Fibroblast of lung (primary cell): ENCODE data around the gene CFAP61. TPM values are rescaled to one million over a fixed set of nuclear protein-coding genes. Genes with fewer than 3 reads are reported as not detected.

Experiments
- DNase-seq, 2 donors: peaks; one replicate each; pipeline versions ENCODE4 v3.0.0 to v3.0.0-alpha.2; 2010; ENCODE audit warnings: low read depth in 2 of 2
- H2AFZ ChIP-seq: 2 replicates; pipeline ENCODE4 v1.5.1; 2012; ENCODE audit warnings: low read length, control low read depth, inconsistent platforms
- H3K27ac ChIP-seq: 2 replicates; pipeline ENCODE4 v1.5.1; 2011; ENCODE audit warnings: low read length, control low read depth; ENCODE audit not compliant: insufficient read depth
- H3K27me3 ChIP-seq: 2 replicates; pipeline ENCODE4 v1.5.1; 2011; ENCODE audit warnings: mild to moderate bottlenecking, low read length; ENCODE audit not compliant: control insufficient read depth, insufficient read depth
- H3K36me3 ChIP-seq: 2 replicates; pipeline ENCODE4 v1.5.1; 2011; ENCODE audit warnings: low read length; ENCODE audit not compliant: control insufficient read depth, insufficient read depth
- H3K4me1 ChIP-seq: 2 replicates; pipeline ENCODE4 v1.5.1; 2011; ENCODE audit warnings: low read length; ENCODE audit not compliant: control insufficient read depth, insufficient read depth; ENCODE audit errors: extremely low read depth
- H3K4me2 ChIP-seq: 2 replicates; pipeline ENCODE4 v1.5.1; 2011; ENCODE audit warnings: low read length, control low read depth; ENCODE audit not compliant: insufficient read depth; ENCODE audit errors: extremely low read depth
- H3K4me3 ChIP-seq, 4 experiments: fragments of 200-600 bp in 1 of 4; sonication (generic) in 1 of 4; replicated peaks in 1 of 4; 2 replicates each; pipeline ENCODE4 v1.5.1; 2011 to 2016; ENCODE audit warnings: low read length in 4 of 4, low read depth in 3 of 4, mild to moderate bottlenecking in 3 of 4, control low read depth in 2 of 4, inconsistent platforms in 1 of 4, mixed read lengths in 1 of 4; ENCODE audit not compliant: insufficient read depth in 1 of 4; ENCODE audit errors: control extremely low read depth in 1 of 4
- H3K79me2 ChIP-seq: 2 replicates; pipeline ENCODE4 v1.5.1; 2012; ENCODE audit warnings: mild to moderate bottlenecking, low read length, inconsistent platforms; ENCODE audit not compliant: control insufficient read depth, insufficient read depth
- H3K9ac ChIP-seq: 2 replicates; pipeline ENCODE4 v1.5.1; 2011; ENCODE audit warnings: mild to moderate bottlenecking, low read length, control low read depth; ENCODE audit not compliant: insufficient read depth
- H3K9me3 ChIP-seq: 2 replicates; pipeline ENCODE4 v1.5.1; 2012; ENCODE audit warnings: low read depth, low read length; ENCODE audit not compliant: control insufficient read depth, insufficient read depth
- H4K20me1 ChIP-seq: 2 replicates; pipeline ENCODE4 v1.5.1; 2011; ENCODE audit warnings: low read length; ENCODE audit not compliant: control insufficient read depth, insufficient read depth; ENCODE audit errors: extremely low read depth
- EZH2 ChIP-seq: IDR thresholded peaks from 2 replicates; pipeline ENCODE4 v1.5.1; 2012; ENCODE audit warnings: low read length, control low read depth, mild to moderate bottlenecking; ENCODE audit errors: missing control alignments
- polyA plus RNA-seq, 2 donors: library from polyadenylated mRNA; depleted of rRNA in 1 of 2; stranded (reverse) in 1 of 2; unstranded in 1 of 2; fragments of >200 nt; gene quantifications; 2 replicates each; pipeline ENCODE4 v1.2.1, GENCODE V29; 2011 to 2012; ENCODE audit warnings: missing spikeins in 1 of 2
- total RNA-seq: library from RNA; depleted of rRNA; stranded (reverse); fragments of >200 nt; gene quantifications from 2 replicates; pipeline ENCODE4 v1.2.1, GENCODE V29; 2014
- TF ChIP-seq, protein P1 (sequence below), 2 donors: IDR thresholded peaks in 1 of 2; conservative IDR thresholded peaks in 1 of 2; 1 replicate in 1 of 2; 2 replicates in 1 of 2; pipeline ENCODE4 v1.5.1; 2011 to 2012; ENCODE audit warnings: low read length in 2 of 2, control low read depth in 1 of 2, inconsistent platforms in 1 of 2, low read depth in 1 of 2, mild to moderate bottlenecking in 1 of 2

Gene CFAP61
- total and polyA plus RNA-seq, 2 donors (not counting 1 experiment from before 2014, with no cell fraction given) = not detected

GRCh38 chr20:20364593-20365479 lies 312.5 kb downstream of the CFAP61 start:
- Histone ChIP-seq H3K4me3 (no peak overlapping the region), H3K9me3 (no peaks in the 10 kb centered on the region)
- DNase-seq = no peak

GRCh38 chr20:20365480-20366161 lies 313.3 kb downstream of the CFAP61 start:
- Histone ChIP-seq H3K4me1 (no peaks in the 10 kb centered on the region), H3K9me3 (no peaks in the 10 kb centered on the region), H3K27me3 (peaks cover 80% of the 10 kb centered on the region), H4K20me1 (no peaks in the 10 kb centered on the region), H3K79me2 (no peaks in the 10 kb centered on the region), H2AFZ (no peak overlapping the region), H3K4me2 (no peak overlapping the region), H3K9ac (no peak overlapping the region), H3K4me3 (no peak overlapping the region), H3K36me3 (no peaks in the 10 kb centered on the region), H3K27ac (no peak overlapping the region)
- TF ChIP-seq, protein P1, sequence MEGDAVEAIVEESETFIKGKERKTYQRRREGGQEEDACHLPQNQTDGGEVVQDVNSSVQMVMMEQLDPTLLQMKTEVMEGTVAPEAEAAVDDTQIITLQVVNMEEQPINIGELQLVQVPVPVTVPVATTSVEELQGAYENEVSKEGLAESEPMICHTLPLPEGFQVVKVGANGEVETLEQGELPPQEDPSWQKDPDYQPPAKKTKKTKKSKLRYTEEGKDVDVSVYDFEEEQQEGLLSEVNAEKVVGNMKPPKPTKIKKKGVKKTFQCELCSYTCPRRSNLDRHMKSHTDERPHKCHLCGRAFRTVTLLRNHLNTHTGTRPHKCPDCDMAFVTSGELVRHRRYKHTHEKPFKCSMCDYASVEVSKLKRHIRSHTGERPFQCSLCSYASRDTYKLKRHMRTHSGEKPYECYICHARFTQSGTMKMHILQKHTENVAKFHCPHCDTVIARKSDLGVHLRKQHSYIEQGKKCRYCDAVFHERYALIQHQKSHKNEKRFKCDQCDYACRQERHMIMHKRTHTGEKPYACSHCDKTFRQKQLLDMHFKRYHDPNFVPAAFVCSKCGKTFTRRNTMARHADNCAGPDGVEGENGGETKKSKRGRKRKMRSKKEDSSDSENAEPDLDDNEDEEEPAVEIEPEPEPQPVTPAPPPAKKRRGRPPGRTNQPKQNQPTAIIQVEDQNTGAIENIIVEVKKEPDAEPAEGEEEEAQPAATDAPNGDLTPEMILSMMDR (conservative IDR thresholded peaks at IDR 0.05 in 1 of 2, IDR thresholded peaks at IDR 0.05 in 1 of 2; ENCODE audit: low read depth in 1 of 2, low read length in 2 of 2) = no peak
- no peak for TF ChIP-seq EZH2
- DNase-seq = no peak

More at GRCh38 chr20:20364593-20365479, 312.5 kb downstream of the CFAP61 start:
- no peaks in the 10 kb centered on the region for H3K4me1 ChIP-seq
- H3K36me3 ChIP-seq = no peaks in the 10 kb centered on the region
- no peak overlapping the region for H3K9ac ChIP-seq
- no peak overlapping the region for H2AFZ ChIP-seq
- no peaks in the 10 kb centered on the region for H3K79me2 ChIP-seq
- H3K27me3 ChIP-seq = peaks cover 75% of the 10 kb centered on the region
- H3K4me2 ChIP-seq = no peak overlapping the region
- no peak overlapping the region for H3K27ac ChIP-seq
- H4K20me1 ChIP-seq = no peaks in the 10 kb centered on the region
- TF ChIP-seq EZH2 = peak; percentile 73
- TF ChIP-seq, protein P1 (conservative IDR thresholded peaks at IDR 0.05 in 1 of 2, IDR thresholded peaks at IDR 0.05 in 1 of 2; ENCODE audit: low read depth in 1 of 2, low read length in 2 of 2) = no peak

GRCh38 chr20:20366551-20366875 lies 314.2 kb downstream of the CFAP61 start:
- TF ChIP-seq, protein P1 (conservative IDR thresholded peaks at IDR 0.05 in 1 of 2, IDR thresholded peaks at IDR 0.05 in 1 of 2; ENCODE audit: low read depth in 1 of 2, low read length in 2 of 2) = no peak
- TF ChIP-seq EZH2 = no peak
- Histone ChIP-seq H3K9me3 (no peaks in the 10 kb centered on the region), H3K79me2 (no peaks in the 10 kb centered on the region), H3K4me1 (no peaks in the 10 kb centered on the region), H3K4me3 (no peak overlapping the region), H3K9ac (no peak overlapping the region), H3K4me2 (no peak overlapping the region), H2AFZ (no peak overlapping the region), H3K27me3 (peaks cover 80% of the 10 kb centered on the region), H3K36me3 (no peaks in the 10 kb centered on the region), H3K27ac (no peak overlapping the region), H4K20me1 (no peaks in the 10 kb centered on the region)
- no peak for DNase-seq
